HL-60 (cell line): Measurements from ENCODE around the gene SLC38A10.

Experiments used
- CTCF ChIP-seq: IDR thresholded peaks from one replicate; pipeline ENCODE4 v1.5.1; 2011; ENCODE audit warnings: low read length, control low read depth, inconsistent platforms; ENCODE audit not compliant: insufficient read depth
- POLR2AphosphoS5 ChIP-seq: IDR thresholded peaks from 2 replicates; pipeline ENCODE4 v1.6.1; 2012; ENCODE audit warnings: low read depth

GRCh38 chr17:81328978-81329926 lies 34.1 kb upstream of the SLC38A10 start:
- TF ChIP-seq CTCF, result no peak
- no peak for TF ChIP-seq POLR2AphosphoS5
